ENCODE results near the gene MYO7A. TPM values are rescaled to one million over a fixed set of nuclear protein-coding genes. Genes with fewer than 3 reads are reported as not detected.

The MYO7A gene
- total and polyA plus RNA-seq, 2 of the 8 experiments (the other 6 are each of a cell fraction or from before 2014, with no cell fraction given) = 1.5 to 1.9 TPM

GRCh38 chr11:77124488-77124887 is 3.6 kb upstream of the MYO7A start (continued):
- TF ChIP-seq CEBPB (IDR thresholded peaks at IDR 0.05; ENCODE audit: low read depth, low read length) (no peak), BRCA1 (IDR thresholded peaks at IDR 0.05; ENCODE audit: low read depth, low read length) (no peak)
